Prostate gland (tissue), 2 donors: Measurements from ENCODE around the gene AICDA.

ENCODE experiments used
- POLR2A ChIP-seq: fragments of 450-650 bp; IDR thresholded peaks from one replicate; pipeline ENCODE4 v1.6.1; 2016; ENCODE audit warnings: antibody characterized with exemption, mild to moderate bottlenecking
- POLR2AphosphoS5 ChIP-seq: sonication (generic); formaldehyde crosslinking; IDR thresholded peaks from one replicate; pipeline ENCODE4 v1.6.1; 2017; ENCODE audit warnings: antibody characterized with exemption
- TF ChIP-seq, protein P1 (sequence below), 4 experiments: fragments of 200-600 bp in 2 of 4; fragments of 450-650 bp in 2 of 4; sonication (generic) in 2 of 4; IDR thresholded peaks; 1 replicate in 3 of 4; 2 replicates in 1 of 4; pipeline ENCODE4 v1.5.1; 2016 to 2019; ENCODE audit warnings: antibody characterized with exemption in 4 of 4, mild to moderate bottlenecking in 2 of 4, moderate library complexity in 2 of 4

GRCh38 chr12:8638951-8639350, 26.3 kb upstream of the AICDA start:
- TF ChIP-seq, protein P1, sequence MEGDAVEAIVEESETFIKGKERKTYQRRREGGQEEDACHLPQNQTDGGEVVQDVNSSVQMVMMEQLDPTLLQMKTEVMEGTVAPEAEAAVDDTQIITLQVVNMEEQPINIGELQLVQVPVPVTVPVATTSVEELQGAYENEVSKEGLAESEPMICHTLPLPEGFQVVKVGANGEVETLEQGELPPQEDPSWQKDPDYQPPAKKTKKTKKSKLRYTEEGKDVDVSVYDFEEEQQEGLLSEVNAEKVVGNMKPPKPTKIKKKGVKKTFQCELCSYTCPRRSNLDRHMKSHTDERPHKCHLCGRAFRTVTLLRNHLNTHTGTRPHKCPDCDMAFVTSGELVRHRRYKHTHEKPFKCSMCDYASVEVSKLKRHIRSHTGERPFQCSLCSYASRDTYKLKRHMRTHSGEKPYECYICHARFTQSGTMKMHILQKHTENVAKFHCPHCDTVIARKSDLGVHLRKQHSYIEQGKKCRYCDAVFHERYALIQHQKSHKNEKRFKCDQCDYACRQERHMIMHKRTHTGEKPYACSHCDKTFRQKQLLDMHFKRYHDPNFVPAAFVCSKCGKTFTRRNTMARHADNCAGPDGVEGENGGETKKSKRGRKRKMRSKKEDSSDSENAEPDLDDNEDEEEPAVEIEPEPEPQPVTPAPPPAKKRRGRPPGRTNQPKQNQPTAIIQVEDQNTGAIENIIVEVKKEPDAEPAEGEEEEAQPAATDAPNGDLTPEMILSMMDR (IDR thresholded peaks at IDR 0.05) = no peak
- no peak for TF ChIP-seq POLR2A
- no peak for TF ChIP-seq POLR2AphosphoS5
